ENCODE results near the gene TARP.

GRCh38 chr7:38245409-38245977 is 27.9 kb downstream of the TARP start:
- no peak for TF ChIP-seq CTCF (conservative IDR thresholded peaks at IDR 0.05; ENCODE audit: low read depth, low read length)
- no peak for TF ChIP-seq USF2 (IDR thresholded peaks at IDR 0.05; ENCODE audit: low read depth, low read length)
- TF ChIP-seq POLR2A (IDR thresholded peaks at IDR 0.05; ENCODE audit: low read depth, low read length), result no peak
- TF ChIP-seq MAFK (IDR thresholded peaks at IDR 0.05; ENCODE audit: low read depth, low read length), result no peak
- no peak for TF ChIP-seq CEBPB (IDR thresholded peaks at IDR 0.05; ENCODE audit: low read depth, low read length)
- TF ChIP-seq BHLHE40 (IDR thresholded peaks at IDR 0.05; ENCODE audit: low read depth, low read length), result no peak
- no peak for TF ChIP-seq RAD21 (IDR thresholded peaks at IDR 0.05; ENCODE audit: low read length)
- no peak for TF ChIP-seq FOS (IDR thresholded peaks at IDR 0.05; ENCODE audit: low read depth, low read length)
- no peak for TF ChIP-seq MAZ (IDR thresholded peaks at IDR 0.05; ENCODE audit: borderline replicate concordance, low read depth, low read length)
- no peak for TF ChIP-seq MXI1 (IDR thresholded peaks at IDR 0.05; ENCODE audit: borderline replicate concordance, low read depth, low read length)
- TF ChIP-seq NFE2L2 (IDR thresholded peaks at IDR 0.05; ENCODE audit: low read depth, low read length), result no peak
- no peak for TF ChIP-seq SMC3 (IDR thresholded peaks at IDR 0.05; ENCODE audit: low read depth, low read length)
- TF ChIP-seq RCOR1 (IDR thresholded peaks at IDR 0.05; ENCODE audit: insufficient replicate concordance, low read length), result no peak
